Ascending aorta (tissue), 2 donors: ENCODE data around the gene CADM1. TPM values are rescaled to one million over a fixed set of nuclear protein-coding genes. Genes with fewer than 3 reads are reported as not detected.

ENCODE experiments used
- DNase-seq, 2 donors: peaks; one replicate each; pipeline ENCODE4 v3.0.0-alpha.2; 2019; ENCODE audit warnings: low spot score in 2 of 2
- H3K27ac ChIP-seq, 2 donors: fragments of 200-600 bp; sonication (generic); one replicate each; pipeline ENCODE4 v1.5.1; 2016 to 2017; ENCODE audit warnings: mild to moderate bottlenecking in 1 of 2
- H3K27me3 ChIP-seq: fragments of 200-600 bp; sonication (generic); one replicate; pipeline ENCODE4 v1.5.1; 2017
- H3K36me3 ChIP-seq, 2 donors: fragments of 200-600 bp; sonication (generic); one replicate each; pipeline ENCODE4 v1.5.1; 2016
- H3K4me1 ChIP-seq, 2 donors: fragments of 200-600 bp; sonication (generic); one replicate each; pipeline ENCODE4 v1.5.1; 2016 to 2017; ENCODE audit warnings: mild to moderate bottlenecking in 1 of 2
- H3K4me3 ChIP-seq, 2 donors: fragments of 200-600 bp; sonication (generic); one replicate each; pipeline ENCODE4 v1.5.1; 2016 to 2017; ENCODE audit warnings: mild to moderate bottlenecking in 1 of 2
- H3K9me3 ChIP-seq, 2 donors: fragments of 200-600 bp; sonication (generic); one replicate each; pipeline ENCODE4 v1.5.1; 2016
- CTCF ChIP-seq, 3 experiments: fragments of 200-600 bp in 2 of 3; fragments of 450-650 bp in 1 of 3; sonication (generic) in 2 of 3; IDR thresholded peaks; one replicate each; pipeline ENCODE4 v1.5.1; 2016 to 2019; ENCODE audit warnings: antibody characterized with exemption in 3 of 3, mild to moderate bottlenecking in 1 of 3, moderate library complexity in 1 of 3
- intact Hi-C: fragments of 100-400 bp; cut with DNase I; formaldehyde crosslinking; loops from one replicate; pipeline ENCODE4 v1.15.1; 2023
- total RNA-seq: library from RNA; depleted of rRNA; stranded (reverse); fragments of >200 nt; gene quantifications from one replicate; pipeline ENCODE4 v1.1.0, GENCODE V29; 2016

CADM1 gene
- total RNA-seq, 1 donor from 2014 or later, result 2.4 TPM

DNA sequence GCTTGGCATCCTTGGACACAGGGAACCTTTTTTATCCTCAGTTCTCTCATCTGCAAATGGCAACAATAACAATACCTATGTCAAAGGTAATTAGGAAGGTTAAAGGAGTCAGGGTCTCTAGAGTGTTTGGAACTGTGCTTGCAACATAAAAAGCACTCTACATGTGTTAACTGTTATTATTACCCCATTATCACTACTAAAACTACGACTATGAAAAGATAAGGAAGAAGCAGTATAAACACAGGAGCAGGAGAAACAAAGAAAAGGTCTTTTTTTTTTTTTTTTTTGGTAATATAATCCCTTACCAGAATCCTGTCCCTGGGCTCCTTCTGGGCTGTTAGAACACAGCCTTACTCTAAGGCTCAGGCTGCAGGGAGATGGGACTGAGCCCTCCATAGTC lies 348.2 kb downstream of the CADM1 start:
- Histone ChIP-seq H3K36me3 (no peaks in the 10 kb centered on the region), H3K27ac (no peak overlapping the region), H3K9me3 (no peaks in the 10 kb centered on the region), H3K27me3 (no peaks in the 10 kb centered on the region), H3K4me3 (no peak overlapping the region), H3K4me1 (no peaks in the 10 kb centered on the region)
- DNase-seq, result no peak
- intact Hi-C loops, result no loop called here
- no peak for TF ChIP-seq CTCF (IDR thresholded peaks at IDR 0.05)

DNA sequence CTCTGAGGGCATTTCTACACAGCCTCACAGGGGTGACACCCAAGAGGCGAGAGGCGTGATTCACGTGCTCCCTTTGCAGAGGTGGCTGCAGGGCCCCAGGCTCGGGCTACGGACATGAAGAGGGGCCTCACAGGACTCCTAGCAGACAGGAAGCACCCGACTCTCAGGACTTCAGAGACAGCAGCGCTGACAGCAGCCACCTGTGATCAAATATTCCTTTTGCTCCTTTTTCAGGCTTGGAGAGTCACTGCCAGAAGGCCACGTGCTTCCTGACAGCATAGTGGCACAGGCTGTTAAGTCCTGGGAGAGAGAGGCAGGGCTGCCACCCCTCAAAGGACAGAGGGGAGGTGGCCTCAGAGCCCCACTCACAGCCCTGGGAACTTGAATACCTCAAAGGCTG lies 348.9 kb downstream of the CADM1 start:
- no peaks in the 10 kb centered on the region for H3K36me3 ChIP-seq
- no peaks in the 10 kb centered on the region for H3K27me3 ChIP-seq
- intact Hi-C loops, result no loop called here
- no peaks in the 10 kb centered on the region for H3K4me1 ChIP-seq
- no peak for TF ChIP-seq CTCF (IDR thresholded peaks at IDR 0.05)
- no peak for DNase-seq
- H3K27ac ChIP-seq, result no peak overlapping the region
- no peaks in the 10 kb centered on the region for H3K9me3 ChIP-seq
- H3K4me3 ChIP-seq, result no peak overlapping the region

- H3K4me3 ChIP-seq, result no peak overlapping the region
- no peak for DNase-seq
These were observed 349.9 kb downstream of the CADM1 start for GRCh38 chr11:115154355-115154736.

GRCh38 chr11:115153731-115154354 lies 350.4 kb downstream of the CADM1 start:
- Histone ChIP-seq H3K27me3 (no peaks in the 10 kb centered on the region), H3K4me3 (no peak overlapping the region), H3K4me1 (no peaks in the 10 kb centered on the region), H3K9me3 (no peaks in the 10 kb centered on the region), H3K27ac (no peak overlapping the region), H3K36me3 (no peaks in the 10 kb centered on the region)
- no peak for TF ChIP-seq CTCF (IDR thresholded peaks at IDR 0.05)
- DNase-seq, result no peak
- intact Hi-C loops, result no loop called here

More at GRCh38 chr11:115154355-115154736, 349.9 kb downstream of the CADM1 start:
- Histone ChIP-seq H3K27me3 (no peaks in the 10 kb centered on the region), H3K9me3 (no peaks in the 10 kb centered on the region), H3K4me1 (no peaks in the 10 kb centered on the region), H3K27ac (no peak overlapping the region), H3K36me3 (no peaks in the 10 kb centered on the region)
- TF ChIP-seq CTCF (IDR thresholded peaks at IDR 0.05), result no peak
- intact Hi-C loops, result no loop called here

GRCh38 chr11:115153135-115153534 lies 351.1 kb downstream of the CADM1 start:
- Histone ChIP-seq H3K4me3 (no peak overlapping the region), H3K36me3 (no peaks in the 10 kb centered on the region), H3K27me3 (no peaks in the 10 kb centered on the region), H3K27ac (no peak overlapping the region), H3K4me1 (no peaks in the 10 kb centered on the region), H3K9me3 (no peaks in the 10 kb centered on the region)
- no peak for TF ChIP-seq CTCF (IDR thresholded peaks at IDR 0.05)
- intact Hi-C loops, result no loop called here
- DNase-seq, result no peak

- intact Hi-C loops, result no loop called here
- no peaks in the 10 kb centered on the region for H3K27me3 ChIP-seq
- DNase-seq, result no peak
- no peaks in the 10 kb centered on the region for H3K4me1 ChIP-seq
- H3K36me3 ChIP-seq, result no peaks in the 10 kb centered on the region
- no peaks in the 10 kb centered on the region for H3K9me3 ChIP-seq
- no peak overlapping the region for H3K4me3 ChIP-seq
- no peak for TF ChIP-seq CTCF (IDR thresholded peaks at IDR 0.05)
- no peak overlapping the region for H3K27ac ChIP-seq
These were observed 353.2 kb downstream of the CADM1 start for GRCh38 chr11:115151010-115151409.
